Measurements from ENCODE around the gene TNK1.

Gene TNK1

GRCh38 chr17:7392696-7393612, 12.1 kb downstream of the TNK1 start:
- H3K27me3 ChIP-seq (ENCODE audit: insufficient read depth, low read length, poor library complexity): no peaks in the 10 kb centered on the region

GRCh38 chr17:7393613-7394451, 12.9 kb downstream of the TNK1 start:
- peak; percentile 49 for DNase-seq
- no peaks in the 10 kb centered on the region for H3K9me3 ChIP-seq (ENCODE audit: insufficient read depth, low read length, severe bottlenecking)
- no peaks in the 10 kb centered on the region for H4K20me1 ChIP-seq (ENCODE audit: insufficient read depth, low read length)
- peak overlapping the region; percentile 31 for H3K27ac ChIP-seq (ENCODE audit: low read length)
- peak overlapping the region; percentile 76 for H3K9ac ChIP-seq (ENCODE audit: low read depth, low read length)
- TF ChIP-seq CTCF (IDR thresholded peaks at IDR 0.05; ENCODE audit: borderline replicate concordance, extremely low read depth, low read length, poor library complexity, severe bottlenecking): peak; percentile 39
- no peak for TF ChIP-seq EZH2 (IDR thresholded peaks at IDR 0.05; ENCODE audit: borderline replicate concordance, low read depth, low read length, severe bottlenecking)
- H3K4me3 ChIP-seq (ENCODE audit: low read depth in 1 of 2, low read length in 2 of 2): peak overlapping the region; percentile 38 to 79; a peak in 3 of 4 replicates
- ATAC-seq (ENCODE audit: insufficient read depth, low read depth): peak; percentile 51
- no peaks in the 10 kb centered on the region for H3K27me3 ChIP-seq (ENCODE audit: insufficient read depth, low read length, poor library complexity)
- peak overlapping the region; percentile 85 for H3K4me2 ChIP-seq (ENCODE audit: insufficient read depth, low read length)
- H3K4me1 ChIP-seq (ENCODE audit: insufficient read depth, low read length): peaks cover 20% of the 10 kb centered on the region
- peak overlapping the region; percentile 81 for H2AFZ ChIP-seq (ENCODE audit: low read depth, low read length)
- H3K79me2 ChIP-seq (ENCODE audit: insufficient read depth, low read length): no peaks in the 10 kb centered on the region
- H3K36me3 ChIP-seq (ENCODE audit: insufficient read depth, low read length): no peaks in the 10 kb centered on the region

More at GRCh38 chr17:7392696-7393612, 12.1 kb downstream of the TNK1 start:
- Histone ChIP-seq H3K4me1 (ENCODE audit: insufficient read depth, low read length) (peaks cover 20% of the 10 kb centered on the region), H3K9me3 (ENCODE audit: insufficient read depth, low read length, severe bottlenecking) (no peaks in the 10 kb centered on the region), H2AFZ (ENCODE audit: low read depth, low read length) (peak overlapping the region; percentile 81; the same call in 1 of the 2 replicates), H4K20me1 (ENCODE audit: insufficient read depth, low read length) (no peaks in the 10 kb centered on the region), H3K36me3 (ENCODE audit: insufficient read depth, low read length) (no peaks in the 10 kb centered on the region), H3K9ac (ENCODE audit: low read depth, low read length) (peak overlapping the region; percentile 76), H3K4me3 (ENCODE audit: low read depth in 1 of 2, low read length in 2 of 2) (peak overlapping the region in 1 of 2 experiments; percentile 79; a peak in 2 of 4 replicates), H3K27ac (ENCODE audit: low read length) (no peak overlapping the region), H3K4me2 (ENCODE audit: insufficient read depth, low read length) (peak overlapping the region; percentile 85), H3K79me2 (ENCODE audit: insufficient read depth, low read length) (no peaks in the 10 kb centered on the region)
- TF ChIP-seq CTCF (IDR thresholded peaks at IDR 0.05; ENCODE audit: borderline replicate concordance, extremely low read depth, low read length, poor library complexity, severe bottlenecking) (no peak), EZH2 (IDR thresholded peaks at IDR 0.05; ENCODE audit: borderline replicate concordance, low read depth, low read length, severe bottlenecking) (no peak)
- ATAC-seq (ENCODE audit: insufficient read depth, low read depth): no peak
- no peak for DNase-seq

- peaks cover 20% of the 10 kb centered on the region for H3K4me1 ChIP-seq (ENCODE audit: insufficient read depth, low read length)
- H3K9ac ChIP-seq (ENCODE audit: low read depth, low read length): peak within 1 kb of the TSS; percentile 76
- no peaks in the 10 kb centered on the region for H4K20me1 ChIP-seq (ENCODE audit: insufficient read depth, low read length)
- ATAC-seq (ENCODE audit: insufficient read depth, low read depth) (peak; percentile 91), DNase-seq (peak; percentile 83)
- no peaks in the 10 kb centered on the region for H3K36me3 ChIP-seq (ENCODE audit: insufficient read depth, low read length)
- peak within 1 kb of the TSS; percentile 75 for H3K27ac ChIP-seq (ENCODE audit: low read length)
- TF ChIP-seq EZH2 (IDR thresholded peaks at IDR 0.05; ENCODE audit: borderline replicate concordance, low read depth, low read length, severe bottlenecking) (no peak), CTCF (IDR thresholded peaks at IDR 0.05; ENCODE audit: borderline replicate concordance, extremely low read depth, low read length, poor library complexity, severe bottlenecking) (peak; percentile 41)
- peak within 1 kb of the TSS; percentile 81 for H2AFZ ChIP-seq (ENCODE audit: low read depth, low read length)
- no peaks in the 10 kb centered on the region for H3K27me3 ChIP-seq (ENCODE audit: insufficient read depth, low read length, poor library complexity)
- peak within 1 kb of the TSS; percentile 85 for H3K4me2 ChIP-seq (ENCODE audit: insufficient read depth, low read length)
- no peaks in the 10 kb centered on the region for H3K9me3 ChIP-seq (ENCODE audit: insufficient read depth, low read length, severe bottlenecking)
- peak within 1 kb of the TSS; percentile 38 to 79; a peak in 3 of 4 replicates for H3K4me3 ChIP-seq (ENCODE audit: low read depth in 1 of 2, low read length in 2 of 2)
- H3K79me2 ChIP-seq (ENCODE audit: insufficient read depth, low read length): no peaks in the 10 kb centered on the region
These were observed 13.7 kb downstream of the TNK1 start, which contains the start of gene PLSCR3 for GRCh38 chr17:7394452-7395191. TSS of gene PLSCR3 (minus strand) at chr17:7394525. CDS start at chr17:7394110, 415 bp downstream.

Data from DND-41 (cell line).